AG09309 (cell line): Measurements from ENCODE around the gene CNTN4.

Experiments used
- DNase-seq: peaks from one replicate; pipeline ENCODE4 v3.0.0-alpha.2; 2010; ENCODE audit warnings: low read depth
- H3K4me3 ChIP-seq: 2 replicates; pipeline ENCODE4 v1.5.1; 2011; ENCODE audit warnings: mild to moderate bottlenecking, low read depth, low read length, moderate library complexity; ENCODE audit not compliant: control insufficient read depth
- TF ChIP-seq, protein P1 (sequence below): IDR thresholded peaks from 2 replicates; pipeline ENCODE4 v1.5.1; 2011; ENCODE audit warnings: mild to moderate bottlenecking, low read depth, low read length, inconsistent platforms; ENCODE audit not compliant: insufficient read depth, control insufficient read depth; ENCODE audit errors: missing control alignments

Gene CNTN4

GRCh38 chr3:2735392-2735894, 636.8 kb downstream of the CNTN4 start:
- TF ChIP-seq, protein P1, sequence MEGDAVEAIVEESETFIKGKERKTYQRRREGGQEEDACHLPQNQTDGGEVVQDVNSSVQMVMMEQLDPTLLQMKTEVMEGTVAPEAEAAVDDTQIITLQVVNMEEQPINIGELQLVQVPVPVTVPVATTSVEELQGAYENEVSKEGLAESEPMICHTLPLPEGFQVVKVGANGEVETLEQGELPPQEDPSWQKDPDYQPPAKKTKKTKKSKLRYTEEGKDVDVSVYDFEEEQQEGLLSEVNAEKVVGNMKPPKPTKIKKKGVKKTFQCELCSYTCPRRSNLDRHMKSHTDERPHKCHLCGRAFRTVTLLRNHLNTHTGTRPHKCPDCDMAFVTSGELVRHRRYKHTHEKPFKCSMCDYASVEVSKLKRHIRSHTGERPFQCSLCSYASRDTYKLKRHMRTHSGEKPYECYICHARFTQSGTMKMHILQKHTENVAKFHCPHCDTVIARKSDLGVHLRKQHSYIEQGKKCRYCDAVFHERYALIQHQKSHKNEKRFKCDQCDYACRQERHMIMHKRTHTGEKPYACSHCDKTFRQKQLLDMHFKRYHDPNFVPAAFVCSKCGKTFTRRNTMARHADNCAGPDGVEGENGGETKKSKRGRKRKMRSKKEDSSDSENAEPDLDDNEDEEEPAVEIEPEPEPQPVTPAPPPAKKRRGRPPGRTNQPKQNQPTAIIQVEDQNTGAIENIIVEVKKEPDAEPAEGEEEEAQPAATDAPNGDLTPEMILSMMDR: no peak
- no peak for DNase-seq
- no peak overlapping the region for H3K4me3 ChIP-seq

DNA sequence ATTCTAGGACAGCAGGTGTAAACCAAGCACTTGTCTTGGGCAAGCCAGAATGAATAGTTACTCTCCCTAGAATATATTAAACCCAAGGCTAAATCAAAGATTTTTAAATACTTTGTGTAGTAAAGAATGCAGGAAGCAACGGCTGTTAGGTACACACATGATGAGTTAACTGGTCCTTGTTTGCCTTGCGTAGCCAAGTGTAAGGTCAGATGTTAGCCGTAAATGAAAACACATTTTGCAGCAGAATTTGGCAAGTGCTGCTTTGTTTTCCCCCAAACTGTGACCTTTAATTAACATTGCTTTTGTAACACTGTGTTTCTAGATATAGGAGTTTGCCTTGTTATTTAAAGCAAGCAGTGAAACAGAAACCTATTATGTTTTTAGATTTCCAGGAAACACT, 642.9 kb downstream of the CNTN4 start:
- TF ChIP-seq, protein P1: no peak
- DNase-seq: no peak
- no peak overlapping the region for H3K4me3 ChIP-seq

DNA sequence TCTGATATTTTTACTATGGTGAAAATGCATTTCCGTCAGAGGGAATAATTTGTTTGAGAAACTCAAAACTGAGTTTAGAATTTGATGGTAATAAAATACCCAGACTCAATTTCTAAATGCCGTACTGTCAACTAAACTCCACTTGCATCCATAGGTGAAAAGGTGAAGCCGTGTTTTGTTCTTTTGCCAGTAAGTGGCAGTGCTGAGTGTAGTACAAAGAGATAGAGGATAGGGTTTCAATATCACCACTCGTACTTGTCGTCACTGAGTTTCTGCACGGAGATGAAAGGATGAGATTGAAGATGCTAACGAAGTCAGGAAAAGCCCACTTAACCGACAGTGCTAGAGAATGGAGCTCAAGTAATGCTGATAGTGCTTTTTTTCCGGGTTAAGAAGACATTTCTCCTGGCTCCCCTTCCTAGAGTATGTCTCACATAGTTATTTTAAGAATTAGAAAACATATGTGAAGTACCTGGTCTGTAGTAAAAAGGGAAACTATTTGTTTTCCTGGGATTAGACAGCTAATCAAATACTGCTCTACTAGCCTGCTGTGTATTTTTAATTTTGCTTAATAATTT, 666.4 kb downstream of the CNTN4 start:
- no peak for DNase-seq
- TF ChIP-seq, protein P1: no peak
- H3K4me3 ChIP-seq: no peak overlapping the region

- TF ChIP-seq, protein P1: no peak
- no peak for DNase-seq
Observed at GRCh38 chr3:2770451-2770850, 671.8 kb downstream of the CNTN4 start.

GRCh38 chr3:2771193-2771592, 672.5 kb downstream of the CNTN4 start:
- H3K4me3 ChIP-seq: no peak overlapping the region
- no peak for DNase-seq
- TF ChIP-seq, protein P1: no peak

More at GRCh38 chr3:2770451-2770850, 671.8 kb downstream of the CNTN4 start:
- H3K4me3 ChIP-seq: no peak overlapping the region

DNA sequence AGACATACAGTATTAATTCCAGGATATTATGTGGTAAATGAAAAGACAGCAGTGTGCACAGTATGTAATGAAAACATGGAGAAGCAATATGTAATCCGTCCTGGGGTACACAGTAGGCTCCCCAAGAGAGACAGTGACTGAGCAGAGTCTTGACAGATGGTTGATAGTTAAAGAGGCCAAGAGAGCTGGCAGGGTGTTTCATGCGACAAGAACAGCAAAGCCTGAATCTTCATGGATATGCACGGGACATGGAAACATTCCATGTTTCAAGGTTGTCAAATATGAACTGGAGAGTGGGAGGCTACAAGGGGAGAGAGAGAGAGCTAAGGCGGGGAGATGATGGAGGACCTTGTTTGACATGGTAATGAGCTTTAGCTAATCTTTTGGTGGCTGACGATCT, 673.1 kb downstream of the CNTN4 start:
- no peak for DNase-seq
- TF ChIP-seq, protein P1: no peak
- no peak overlapping the region for H3K4me3 ChIP-seq

DNA sequence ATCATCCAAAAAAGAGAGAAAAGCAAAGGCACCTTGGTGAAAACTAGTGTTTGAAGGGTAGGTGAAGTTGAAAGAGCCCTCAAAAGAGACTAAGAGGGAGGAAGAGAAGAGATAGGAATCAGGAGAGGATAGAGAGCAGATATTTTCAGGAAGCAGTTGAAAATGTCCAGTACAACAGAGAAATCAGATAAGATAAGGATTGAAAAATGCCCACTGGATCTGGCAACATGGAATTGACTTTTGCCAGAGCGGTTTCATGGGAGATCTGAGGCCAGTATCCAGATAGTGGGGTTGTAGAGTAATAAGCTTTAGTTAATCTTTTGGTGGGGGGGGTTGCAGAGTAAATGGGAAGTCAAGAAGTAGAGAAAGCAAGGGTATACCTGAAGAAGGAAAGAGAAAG, 674.1 kb downstream of the CNTN4 start:
- DNase-seq: no peak
- TF ChIP-seq, protein P1: no peak
- no peak overlapping the region for H3K4me3 ChIP-seq
